Neural cell (in vitro differentiated cells): ENCODE data around the gene TGFBR3. TPM values are rescaled to one million over a fixed set of nuclear protein-coding genes. Genes with fewer than 3 reads are reported as not detected.

Experiments
- H2AFZ ChIP-seq: fragments of 200-600, 300-800 bp; sonication (generic), shearing (Covaris generic); 2 replicates; pipeline ENCODE4 v1.6.0; 2014; ENCODE audit warnings: low read depth, mild to moderate bottlenecking, antibody characterized with exemption, low read length, moderate library complexity
- H3F3A ChIP-seq: fragments of 200-600 bp; shearing (Covaris generic); 2 replicates; pipeline ENCODE4 v1.6.1; 2016; ENCODE audit warnings: mild to moderate bottlenecking, moderate library complexity, mixed read lengths, antibody characterized with exemption, low read length; ENCODE audit not compliant: insufficient read depth, poor library complexity, severe bottlenecking
- H3K27ac ChIP-seq: fragments of 200-600, 300-800 bp; sonication (generic), shearing (Covaris generic); 2 replicates; pipeline ENCODE4 v1.5.1; 2014; ENCODE audit warnings: mild to moderate bottlenecking, low read length, moderate library complexity
- H3K27me3 ChIP-seq: fragments of 300-800, 200-600 bp; sonication (generic), shearing (Covaris generic); 2 replicates; pipeline ENCODE4 v1.6.0; 2014; ENCODE audit warnings: mild to moderate bottlenecking, low read depth, low read length, moderate library complexity; ENCODE audit not compliant: insufficient read depth
- H3K36me3 ChIP-seq: fragments of 300-800, 200-600 bp; sonication (generic), shearing (Covaris generic); 2 replicates; pipeline ENCODE4 v1.5.1; 2014; ENCODE audit warnings: mild to moderate bottlenecking, antibody characterized with exemption, low read length, moderate library complexity; ENCODE audit not compliant: insufficient read depth
- H3K4me2 ChIP-seq: fragments of 300-800, 200-600 bp; sonication (generic), shearing (Covaris generic); 2 replicates; pipeline ENCODE4 v1.6.0; 2014; ENCODE audit warnings: mild to moderate bottlenecking, low read length
- H3K4me3 ChIP-seq: fragments of 300-800, 200-600 bp; sonication (generic), shearing (Covaris generic); 2 replicates; pipeline ENCODE4 v1.5.1; 2014; ENCODE audit warnings: mild to moderate bottlenecking, low read length, moderate library complexity
- H3K79me2 ChIP-seq: fragments of 200-600 bp; shearing (Covaris generic); replicated peaks from 2 replicates; pipeline ENCODE4 v1.6.0; 2014; ENCODE audit warnings: mild to moderate bottlenecking, low read length, moderate library complexity; ENCODE audit not compliant: insufficient read depth
- H3K9ac ChIP-seq: fragments of 300-800, 200-600 bp; sonication (generic), shearing (Covaris generic); 2 replicates; pipeline ENCODE4 v1.6.1; 2016; ENCODE audit warnings: mild to moderate bottlenecking, low read length, mixed read lengths
- H3K9me2 ChIP-seq: fragments of 200-600 bp; shearing (Covaris generic); 2 replicates; pipeline ENCODE4 v1.6.1; 2016; ENCODE audit warnings: mild to moderate bottlenecking, low read length, mixed read lengths; ENCODE audit not compliant: insufficient read depth
- H3K9me3 ChIP-seq: fragments of 200-600, 300-800 bp; sonication (generic), shearing (Covaris generic); 2 replicates; pipeline ENCODE4 v1.6.1; 2016; ENCODE audit warnings: mild to moderate bottlenecking, mixed run types, low read length, moderate library complexity, mixed read lengths
- H4K20me1 ChIP-seq: fragments of 200-600 bp; shearing (Covaris generic); 2 replicates; pipeline ENCODE4 v1.6.1; 2016; ENCODE audit warnings: mild to moderate bottlenecking, mixed run types; ENCODE audit not compliant: insufficient read depth
- CTCF ChIP-seq: fragments of 450-650 bp; IDR thresholded peaks from 2 replicates; pipeline ENCODE4 v1.5.1; 2014; ENCODE audit warnings: antibody characterized with exemption, mild to moderate bottlenecking, moderate library complexity; ENCODE audit not compliant: poor library complexity, severe bottlenecking
- EP300 ChIP-seq: fragments of 450-650 bp; conservative IDR thresholded peaks from 2 replicates; pipeline ENCODE4 v1.6.1; 2014; ENCODE audit warnings: antibody characterized with exemption, mild to moderate bottlenecking, moderate library complexity; ENCODE audit not compliant: poor library complexity, severe bottlenecking
- EZH2 ChIP-seq: fragments of 200-600, 300-800 bp; shearing (Covaris generic), sonication (generic); IDR thresholded peaks from 2 replicates; pipeline ENCODE4 v1.6.1; 2014; ENCODE audit warnings: antibody characterized with exemption, low read length, borderline replicate concordance, mild to moderate bottlenecking; ENCODE audit not compliant: insufficient read depth, poor library complexity, severe bottlenecking
- MXI1 ChIP-seq: fragments of 450-650 bp; conservative IDR thresholded peaks from 2 replicates; pipeline ENCODE4 v1.6.1; 2014; ENCODE audit warnings: antibody characterized with exemption, mild to moderate bottlenecking; ENCODE audit not compliant: poor library complexity, severe bottlenecking
- POLR2AphosphoS5 ChIP-seq: IDR thresholded peaks from 2 replicates; pipeline ENCODE4 v1.6.1; 2012
- RAD21 ChIP-seq: fragments of 450-650 bp; conservative IDR thresholded peaks from 2 replicates; pipeline ENCODE4 v1.6.1; 2014; ENCODE audit warnings: antibody characterized with exemption, mild to moderate bottlenecking, moderate library complexity
- REST ChIP-seq: IDR thresholded peaks from 2 replicates; pipeline ENCODE4 v1.6.1; 2012; ENCODE audit warnings: borderline replicate concordance
- SMC3 ChIP-seq: fragments of 450-650 bp; conservative IDR thresholded peaks from 2 replicates; pipeline ENCODE4 v1.6.1; 2014; ENCODE audit warnings: antibody characterized with exemption, mild to moderate bottlenecking, moderate library complexity; ENCODE audit not compliant: poor library complexity
- TAF1 ChIP-seq: IDR thresholded peaks from 2 replicates; pipeline ENCODE4 v1.6.1; 2012; ENCODE audit warnings: low read depth
- polyA plus RNA-seq: library from polyadenylated mRNA; depleted of rRNA; stranded (reverse); fragments of >200 nt; gene quantifications from 2 replicates; pipeline ENCODE4 v1.2.3, GENCODE V29; 2014

Gene TGFBR3
- polyA plus RNA-seq, 1 donor from 2014 or later, result 0.25 TPM

GRCh38 chr1:91633438-91633837 is 252.5 kb downstream of the TGFBR3 start:
- no peaks in the 10 kb centered on the region for H3K27me3 ChIP-seq
- H4K20me1 ChIP-seq, result no peaks in the 10 kb centered on the region
- H3K4me3 ChIP-seq, result no peak overlapping the region
- TF ChIP-seq EP300, result no peak
- TF ChIP-seq REST, result no peak
- no peak for TF ChIP-seq POLR2AphosphoS5
- TF ChIP-seq MXI1, result no peak
- no peak for TF ChIP-seq TAF1
- TF ChIP-seq RAD21, result no peak
- no peak for TF ChIP-seq EZH2
- no peak for TF ChIP-seq SMC3
- TF ChIP-seq CTCF, result no peak
- no peak overlapping the region for H3K9ac ChIP-seq
- H3K9me2 ChIP-seq, result no peaks in the 10 kb centered on the region
- no peaks in the 10 kb centered on the region for H3K36me3 ChIP-seq
- H3K27ac ChIP-seq, result no peak overlapping the region
- no peaks in the 10 kb centered on the region for H3F3A ChIP-seq
- no peaks in the 10 kb centered on the region for H3K9me3 ChIP-seq
- H2AFZ ChIP-seq, result no peak overlapping the region
- H3K79me2 ChIP-seq, result no peaks in the 10 kb centered on the region
- no peak overlapping the region for H3K4me2 ChIP-seq

GRCh38 chr1:91631718-91632330 is 254.1 kb downstream of the TGFBR3 start:
- H2AFZ ChIP-seq, result no peak overlapping the region
- no peak for TF ChIP-seq CTCF
- TF ChIP-seq RAD21, result no peak
- TF ChIP-seq MXI1, result no peak
- TF ChIP-seq EZH2, result no peak
- TF ChIP-seq POLR2AphosphoS5, result no peak
- no peaks in the 10 kb centered on the region for H3K36me3 ChIP-seq
- no peaks in the 10 kb centered on the region for H3K9me3 ChIP-seq
- no peaks in the 10 kb centered on the region for H3K9me2 ChIP-seq
- no peaks in the 10 kb centered on the region for H4K20me1 ChIP-seq
- no peaks in the 10 kb centered on the region for H3K27me3 ChIP-seq
- no peak overlapping the region for H3K27ac ChIP-seq
- H3K4me3 ChIP-seq, result no peak overlapping the region
- H3K9ac ChIP-seq, result no peak overlapping the region
- no peak overlapping the region for H3K4me2 ChIP-seq
- no peaks in the 10 kb centered on the region for H3K79me2 ChIP-seq
- no peaks in the 10 kb centered on the region for H3F3A ChIP-seq
